Neural cell (in vitro differentiated cells): ENCODE measurements around the gene PTPN13.

ENCODE experiments used
- EP300 ChIP-seq: fragments of 450-650 bp; conservative IDR thresholded peaks from 2 replicates; pipeline ENCODE4 v1.6.1; 2014; ENCODE audit warnings: antibody characterized with exemption, mild to moderate bottlenecking, moderate library complexity; ENCODE audit not compliant: poor library complexity, severe bottlenecking
- EZH2 ChIP-seq: fragments of 200-600, 300-800 bp; shearing (Covaris generic), sonication (generic); IDR thresholded peaks from 2 replicates; pipeline ENCODE4 v1.6.1; 2014; ENCODE audit warnings: antibody characterized with exemption, low read length, borderline replicate concordance, mild to moderate bottlenecking; ENCODE audit not compliant: insufficient read depth, poor library complexity, severe bottlenecking
- MXI1 ChIP-seq: fragments of 450-650 bp; conservative IDR thresholded peaks from 2 replicates; pipeline ENCODE4 v1.6.1; 2014; ENCODE audit warnings: antibody characterized with exemption, mild to moderate bottlenecking; ENCODE audit not compliant: poor library complexity, severe bottlenecking
- POLR2AphosphoS5 ChIP-seq: IDR thresholded peaks from 2 replicates; pipeline ENCODE4 v1.6.1; 2012
- RAD21 ChIP-seq: fragments of 450-650 bp; conservative IDR thresholded peaks from 2 replicates; pipeline ENCODE4 v1.6.1; 2014; ENCODE audit warnings: antibody characterized with exemption, mild to moderate bottlenecking, moderate library complexity
- TF ChIP-seq, protein P1 (sequence below): fragments of 450-650 bp; IDR thresholded peaks from 2 replicates; pipeline ENCODE4 v1.5.1; 2014; ENCODE audit warnings: antibody characterized with exemption, mild to moderate bottlenecking, moderate library complexity; ENCODE audit not compliant: poor library complexity, severe bottlenecking
- TF ChIP-seq, protein P2 (sequence below): IDR thresholded peaks from 2 replicates; pipeline ENCODE4 v1.6.1; 2012; ENCODE audit warnings: borderline replicate concordance

DNA sequence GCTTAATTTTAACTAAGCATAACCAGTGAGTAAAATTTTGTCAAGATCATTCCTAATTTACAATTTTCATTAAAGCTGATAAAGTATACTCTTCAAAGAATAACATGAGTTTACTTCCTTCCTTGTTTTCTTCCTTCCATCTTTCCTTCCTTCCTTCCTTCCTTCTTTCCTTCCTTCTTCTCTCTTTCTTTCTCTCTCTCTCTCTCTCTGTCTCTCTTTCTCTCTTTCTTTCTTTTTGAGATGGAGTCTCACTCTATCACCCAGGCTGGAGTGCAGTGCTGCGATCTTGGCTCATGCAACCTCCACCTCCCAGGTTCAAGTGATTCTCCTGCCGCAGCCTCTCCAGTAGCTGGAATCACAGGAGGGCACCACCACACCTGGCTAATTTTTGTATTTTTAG is 42.7 kb upstream of the PTPN13 start:
- TF ChIP-seq, protein P1, sequence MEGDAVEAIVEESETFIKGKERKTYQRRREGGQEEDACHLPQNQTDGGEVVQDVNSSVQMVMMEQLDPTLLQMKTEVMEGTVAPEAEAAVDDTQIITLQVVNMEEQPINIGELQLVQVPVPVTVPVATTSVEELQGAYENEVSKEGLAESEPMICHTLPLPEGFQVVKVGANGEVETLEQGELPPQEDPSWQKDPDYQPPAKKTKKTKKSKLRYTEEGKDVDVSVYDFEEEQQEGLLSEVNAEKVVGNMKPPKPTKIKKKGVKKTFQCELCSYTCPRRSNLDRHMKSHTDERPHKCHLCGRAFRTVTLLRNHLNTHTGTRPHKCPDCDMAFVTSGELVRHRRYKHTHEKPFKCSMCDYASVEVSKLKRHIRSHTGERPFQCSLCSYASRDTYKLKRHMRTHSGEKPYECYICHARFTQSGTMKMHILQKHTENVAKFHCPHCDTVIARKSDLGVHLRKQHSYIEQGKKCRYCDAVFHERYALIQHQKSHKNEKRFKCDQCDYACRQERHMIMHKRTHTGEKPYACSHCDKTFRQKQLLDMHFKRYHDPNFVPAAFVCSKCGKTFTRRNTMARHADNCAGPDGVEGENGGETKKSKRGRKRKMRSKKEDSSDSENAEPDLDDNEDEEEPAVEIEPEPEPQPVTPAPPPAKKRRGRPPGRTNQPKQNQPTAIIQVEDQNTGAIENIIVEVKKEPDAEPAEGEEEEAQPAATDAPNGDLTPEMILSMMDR = no peak
- TF ChIP-seq, protein P2, sequence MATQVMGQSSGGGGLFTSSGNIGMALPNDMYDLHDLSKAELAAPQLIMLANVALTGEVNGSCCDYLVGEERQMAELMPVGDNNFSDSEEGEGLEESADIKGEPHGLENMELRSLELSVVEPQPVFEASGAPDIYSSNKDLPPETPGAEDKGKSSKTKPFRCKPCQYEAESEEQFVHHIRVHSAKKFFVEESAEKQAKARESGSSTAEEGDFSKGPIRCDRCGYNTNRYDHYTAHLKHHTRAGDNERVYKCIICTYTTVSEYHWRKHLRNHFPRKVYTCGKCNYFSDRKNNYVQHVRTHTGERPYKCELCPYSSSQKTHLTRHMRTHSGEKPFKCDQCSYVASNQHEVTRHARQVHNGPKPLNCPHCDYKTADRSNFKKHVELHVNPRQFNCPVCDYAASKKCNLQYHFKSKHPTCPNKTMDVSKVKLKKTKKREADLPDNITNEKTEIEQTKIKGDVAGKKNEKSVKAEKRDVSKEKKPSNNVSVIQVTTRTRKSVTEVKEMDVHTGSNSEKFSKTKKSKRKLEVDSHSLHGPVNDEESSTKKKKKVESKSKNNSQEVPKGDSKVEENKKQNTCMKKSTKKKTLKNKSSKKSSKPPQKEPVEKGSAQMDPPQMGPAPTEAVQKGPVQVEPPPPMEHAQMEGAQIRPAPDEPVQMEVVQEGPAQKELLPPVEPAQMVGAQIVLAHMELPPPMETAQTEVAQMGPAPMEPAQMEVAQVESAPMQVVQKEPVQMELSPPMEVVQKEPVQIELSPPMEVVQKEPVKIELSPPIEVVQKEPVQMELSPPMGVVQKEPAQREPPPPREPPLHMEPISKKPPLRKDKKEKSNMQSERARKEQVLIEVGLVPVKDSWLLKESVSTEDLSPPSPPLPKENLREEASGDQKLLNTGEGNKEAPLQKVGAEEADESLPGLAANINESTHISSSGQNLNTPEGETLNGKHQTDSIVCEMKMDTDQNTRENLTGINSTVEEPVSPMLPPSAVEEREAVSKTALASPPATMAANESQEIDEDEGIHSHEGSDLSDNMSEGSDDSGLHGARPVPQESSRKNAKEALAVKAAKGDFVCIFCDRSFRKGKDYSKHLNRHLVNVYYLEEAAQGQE = no peak
- TF ChIP-seq EP300 = no peak
- no peak for TF ChIP-seq POLR2AphosphoS5
- no peak for TF ChIP-seq MXI1
- no peak for TF ChIP-seq RAD21
- no peak for TF ChIP-seq EZH2
